A549 (cell line): ENCODE measurements around the gene PLCH1.

ENCODE experiments used
- BHLHE40 ChIP-seq: IDR thresholded peaks from 2 replicates; pipeline ENCODE4 v1.6.1; 2012; ENCODE audit warnings: low read depth, low read length, inconsistent platforms
- CTCF ChIP-seq: fragments of >200 bp; sonication (Bioruptor Twin); formaldehyde crosslinking; IDR thresholded peaks from 3 replicates; pipeline ENCODE4 v1.5.1; 2016
- ESRRA ChIP-seq: fragments of 150-350 bp; IDR thresholded peaks from 2 replicates; pipeline ENCODE4 v1.6.1; 2014; ENCODE audit warnings: mild to moderate bottlenecking, low read length, borderline replicate concordance
- HOXB5 ChIP-seq: fragments of 250-450 bp; sonication (Bioruptor Pico); IDR thresholded peaks from 2 replicates; pipeline ENCODE4 v1.5.0; 2020; ENCODE audit warnings: mild to moderate bottlenecking, moderate library complexity
- RAD21 ChIP-seq, 2 experiments: fragments of >200 bp in 1 of 2; sonication (Bioruptor Twin) in 1 of 2; formaldehyde crosslinking in 1 of 2; IDR thresholded peaks in 1 of 2; conservative IDR thresholded peaks in 1 of 2; 2 replicates in 1 of 2; 3 replicates in 1 of 2; pipeline ENCODE4 v1.6.1; 2012 to 2018; ENCODE audit warnings: inconsistent platforms in 1 of 2
- ZFP36 ChIP-seq: fragments of 450-650 bp; IDR thresholded peaks from 2 replicates; pipeline ENCODE4 v1.6.1; 2014; ENCODE audit warnings: borderline replicate concordance; ENCODE audit not compliant: partially characterized antibody

DNA sequence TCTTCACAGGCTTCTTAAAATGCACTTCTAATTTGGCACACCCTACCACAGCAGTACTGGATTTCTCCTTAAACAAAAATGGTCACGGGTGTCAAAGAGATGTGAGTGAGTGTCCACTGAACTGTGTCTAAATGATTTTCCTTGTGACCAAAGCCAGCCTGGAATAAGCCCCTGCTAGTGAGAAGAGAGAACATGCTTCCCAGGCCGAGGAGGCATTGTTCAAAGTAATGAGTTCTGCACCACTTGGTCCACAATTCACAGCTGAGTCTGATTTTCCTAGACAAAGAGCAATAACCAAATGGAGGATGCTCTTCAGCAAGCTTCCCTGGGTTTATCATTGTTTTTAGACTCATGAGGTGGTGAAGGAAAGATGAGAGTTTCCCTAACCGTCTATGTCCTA lies 3.8 kb downstream of the PLCH1 start:
- TF ChIP-seq RAD21 (conservative IDR thresholded peaks at IDR 0.05 in 1 of 2, IDR thresholded peaks at IDR 0.05 in 1 of 2) (no peak), CTCF (no peak), ZFP36 (no peak), ESRRA (no peak), BHLHE40 (no peak), HOXB5 (CRISPR knock-in tag) (no peak)
